GM04504 (cell line): Measurements from ENCODE around the gene EPHA10.
"Not testable (repeated sequence)": the region's sequence is repeated elsewhere in the genome, so short reads cannot be mapped to it uniquely, and the experiment has no call there.

Experiments used
- DNase-seq: peaks from one replicate; pipeline ENCODE4 v3.0.0-alpha.2; 2012; ENCODE audit warnings: low read depth

EPHA10 gene

GRCh38 chr1:37771440-37771839, 6.5 kb upstream of the EPHA10 start:
- not testable (repeated sequence) for DNase-seq

GRCh38 chr1:37767488-37767887, 2.6 kb upstream of the EPHA10 start:
- no peak for DNase-seq

- DNase-seq = no peak
Measured at GRCh38 chr1:37765916-37766664, 1.2 kb upstream of the EPHA10 start.

- no peak for DNase-seq
Measured at GRCh38 chr1:37764414-37764825, 500 bp downstream of the EPHA10 start.

GRCh38 chr1:37763791-37764413, 1.0 kb downstream of the EPHA10 start:
- DNase-seq = no peak

GRCh38 chr1:37762516-37762915, 2.4 kb downstream of the EPHA10 start:
- no peak for DNase-seq

- DNase-seq = no peak
Measured at GRCh38 chr1:37761416-37762095, 3.4 kb downstream of the EPHA10 start.

GRCh38 chr1:37759451-37759850, 5.5 kb downstream of the EPHA10 start:
- no peak for DNase-seq

GRCh38 chr1:37755951-37756560, 8.9 kb downstream of the EPHA10 start:
- no peak for DNase-seq

GRCh38 chr1:37755290-37755689, 9.6 kb downstream of the EPHA10 start:
- DNase-seq = no peak

GRCh38 chr1:37753473-37754321, 11.2 kb downstream of the EPHA10 start:
- no peak for DNase-seq

- no peak for DNase-seq
Measured at GRCh38 chr1:37752583-37753471, 12.1 kb downstream of the EPHA10 start.

GRCh38 chr1:37752213-37752582, 12.7 kb downstream of the EPHA10 start:
- no peak for DNase-seq

GRCh38 chr1:37748565-37748964, 16.4 kb downstream of the EPHA10 start:
- no peak for DNase-seq

- no peak for DNase-seq
Measured at GRCh38 chr1:37746806-37747205, 18.1 kb downstream of the EPHA10 start.

GRCh38 chr1:37741662-37742061, 23.3 kb downstream of the EPHA10 start:
- DNase-seq = no peak

- peak; percentile 1 for DNase-seq
Measured at GRCh38 chr1:37741130-37741529, 23.8 kb downstream of the EPHA10 start.

GRCh38 chr1:37739222-37739621, 25.7 kb downstream of the EPHA10 start:
- no peak for DNase-seq

GRCh38 chr1:37738619-37739018, 26.3 kb downstream of the EPHA10 start:
- not testable (repeated sequence) for DNase-seq

- DNase-seq = not testable (repeated sequence)
Measured at GRCh38 chr1:37737975-37738374, 26.9 kb downstream of the EPHA10 start.
